Measurements from ENCODE around the gene PSMD8. TPM values are rescaled to one million over a fixed set of nuclear protein-coding genes. Genes with fewer than 3 reads are reported as not detected.

The PSMD8 gene
- total RNA-seq, 2 donors from 2014 or later: 232 to 298 TPM

GRCh38 chr19:38385804-38386257 is 11.5 kb downstream of the PSMD8 start:
- WGBS: 80% methylated on average over 37 of the region's 40 CpGs
- intact Hi-C loops (cut with DNase I): no loop called here
- peaks cover 5% of the 10 kb centered on the region for H3K4me1 ChIP-seq (replicated peaks)
- no peaks in the 10 kb centered on the region for H3K9me3 ChIP-seq
- peaks cover 5 to 34% of the 10 kb centered on the region in 2 donors for H3K36me3 ChIP-seq
- TF ChIP-seq POLR2A (IDR thresholded peaks at IDR 0.05) (no peak), POLR2AphosphoS5 (IDR thresholded peaks at IDR 0.05) (no peak)
- TF ChIP-seq, protein P1, sequence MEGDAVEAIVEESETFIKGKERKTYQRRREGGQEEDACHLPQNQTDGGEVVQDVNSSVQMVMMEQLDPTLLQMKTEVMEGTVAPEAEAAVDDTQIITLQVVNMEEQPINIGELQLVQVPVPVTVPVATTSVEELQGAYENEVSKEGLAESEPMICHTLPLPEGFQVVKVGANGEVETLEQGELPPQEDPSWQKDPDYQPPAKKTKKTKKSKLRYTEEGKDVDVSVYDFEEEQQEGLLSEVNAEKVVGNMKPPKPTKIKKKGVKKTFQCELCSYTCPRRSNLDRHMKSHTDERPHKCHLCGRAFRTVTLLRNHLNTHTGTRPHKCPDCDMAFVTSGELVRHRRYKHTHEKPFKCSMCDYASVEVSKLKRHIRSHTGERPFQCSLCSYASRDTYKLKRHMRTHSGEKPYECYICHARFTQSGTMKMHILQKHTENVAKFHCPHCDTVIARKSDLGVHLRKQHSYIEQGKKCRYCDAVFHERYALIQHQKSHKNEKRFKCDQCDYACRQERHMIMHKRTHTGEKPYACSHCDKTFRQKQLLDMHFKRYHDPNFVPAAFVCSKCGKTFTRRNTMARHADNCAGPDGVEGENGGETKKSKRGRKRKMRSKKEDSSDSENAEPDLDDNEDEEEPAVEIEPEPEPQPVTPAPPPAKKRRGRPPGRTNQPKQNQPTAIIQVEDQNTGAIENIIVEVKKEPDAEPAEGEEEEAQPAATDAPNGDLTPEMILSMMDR (IDR thresholded peaks at IDR 0.05): no peak
- no peak overlapping the region for H3K27ac ChIP-seq
- no peak overlapping the region for H3K4me3 ChIP-seq
- no peak for DNase-seq (ENCODE audit: low spot score)
- H3K27me3 ChIP-seq (replicated peaks; ENCODE audit: insufficient read depth): no peaks in the 10 kb centered on the region

- Histone ChIP-seq H3K4me3 (no peak overlapping the region), H3K4me1 (replicated peaks) (peaks cover 5% of the 10 kb centered on the region), H3K9me3 (no peaks in the 10 kb centered on the region), H3K27ac (no peak overlapping the region), H3K27me3 (replicated peaks; ENCODE audit: insufficient read depth) (no peaks in the 10 kb centered on the region), H3K36me3 (peaks cover 3 to 29% of the 10 kb centered on the region in 2 donors)
- DNase-seq (ENCODE audit: low spot score): no peak
- intact Hi-C loops (cut with DNase I): no loop called here
- WGBS: 59% methylated on average over 61 of the region's 61 CpGs
- TF ChIP-seq POLR2AphosphoS5 (IDR thresholded peaks at IDR 0.05) (no peak), POLR2A (IDR thresholded peaks at IDR 0.05) (no peak)
- TF ChIP-seq, protein P1 (IDR thresholded peaks at IDR 0.05): no peak
Observed at GRCh38 chr19:38386300-38386970, 12.1 kb downstream of the PSMD8 start.

GRCh38 chr19:38386971-38387549 is 12.7 kb downstream of the PSMD8 start:
- 11% methylated on average over 36 of the region's 36 CpGs for WGBS
- TF ChIP-seq POLR2A (IDR thresholded peaks at IDR 0.05): no peak
- TF ChIP-seq, protein P1 (IDR thresholded peaks at IDR 0.05): no peak
- no peak for TF ChIP-seq POLR2AphosphoS5 (IDR thresholded peaks at IDR 0.05)
- DNase-seq (ENCODE audit: low spot score): no peak
- H3K9me3 ChIP-seq: no peaks in the 10 kb centered on the region
- H3K4me1 ChIP-seq (replicated peaks): peaks cover 5% of the 10 kb centered on the region
- H3K4me3 ChIP-seq: peak overlapping the region; percentile 32 to 38
- H3K36me3 ChIP-seq: peaks cover 0 to 24% of the 10 kb centered on the region in 2 donors
- no peaks in the 10 kb centered on the region for H3K27me3 ChIP-seq (replicated peaks; ENCODE audit: insufficient read depth)
- peak overlapping the region; percentile 55 to 74 for H3K27ac ChIP-seq
- intact Hi-C loops (cut with DNase I): no loop called here

- Histone ChIP-seq H3K4me3 (peak within 1 kb of the TSS; percentile 32 to 38), H3K27me3 (replicated peaks; ENCODE audit: insufficient read depth) (no peaks in the 10 kb centered on the region), H3K9me3 (no peaks in the 10 kb centered on the region), H3K27ac (peak within 1 kb of the TSS; percentile 55 to 74), H3K4me1 (replicated peaks) (peaks cover 5% of the 10 kb centered on the region), H3K36me3 (peaks cover 0 to 17% of the 10 kb centered on the region in 2 donors)
- WGBS: under 1% methylated on average over 51 of the region's 51 CpGs
- peak; percentile 81 for DNase-seq (ENCODE audit: low spot score)
- intact Hi-C loops (cut with DNase I): no loop called here
- TF ChIP-seq, protein P1 (IDR thresholded peaks at IDR 0.05): no peak
- TF ChIP-seq POLR2AphosphoS5 (IDR thresholded peaks at IDR 0.05) (peak; percentile 39), POLR2A (IDR thresholded peaks at IDR 0.05) (peak; percentile 61)
Observed at GRCh38 chr19:38387550-38388348, 13.4 kb downstream of the PSMD8 start, which contains the start of gene GGN. TSS of gene GGN (minus strand) at chr19:38388034. CDS start at chr19:38387261, 773 bp downstream.

All from prostate gland (tissue), 2 donors.